IPS-15b (cell line): ENCODE results near the gene ATG13.
"Not testable (repeated sequence)": the region's sequence is repeated elsewhere in the genome, so short reads cannot be mapped to it uniquely, and the experiment has no call there.

Experiments used
- H3K27me3 ChIP-seq: one replicate; pipeline ENCODE4 v1.6.1; 2013; ENCODE audit warnings: low read length; ENCODE audit not compliant: control insufficient read depth, insufficient read depth
- H3K36me3 ChIP-seq: one replicate; pipeline ENCODE4 v1.6.1; 2013; ENCODE audit warnings: low read length; ENCODE audit not compliant: control insufficient read depth, insufficient read depth
- H3K4me1 ChIP-seq: one replicate; pipeline ENCODE4 v1.6.1; 2013; ENCODE audit warnings: mild to moderate bottlenecking, low read length; ENCODE audit not compliant: control insufficient read depth, insufficient read depth
- H3K4me3 ChIP-seq: one replicate; pipeline ENCODE4 v1.5.1; 2013; ENCODE audit warnings: low read depth, low read length
- H3K9ac ChIP-seq: one replicate; pipeline ENCODE4 v1.6.1; 2013; ENCODE audit warnings: low read depth, mild to moderate bottlenecking, low read length
- H3K9me3 ChIP-seq: one replicate; pipeline ENCODE4 v1.6.1; 2013; ENCODE audit warnings: mild to moderate bottlenecking, low read length; ENCODE audit not compliant: control insufficient read depth, insufficient read depth

The ATG13 gene

GRCh38 chr11:46617134-46617971 lies at the start of gene ATG13, which contains the start of gene HARBI1:
TSS of gene ATG13 (plus strand) at chr11:46617553. CDS start at chr11:46644292, 26,739 bp downstream.
TSS of gene HARBI1 (minus strand) at chr11:46617227. CDS start at chr11:46616237, 990 bp downstream.
- H3K9ac ChIP-seq = peak within 1 kb of the TSS; percentile 99
- H3K9me3 ChIP-seq = no peaks in the 10 kb centered on the region
- H3K36me3 ChIP-seq = no peaks in the 10 kb centered on the region
- peak within 1 kb of the TSS; percentile 100 for H3K4me3 ChIP-seq
- H3K27me3 ChIP-seq = no peaks in the 10 kb centered on the region
- H3K4me1 ChIP-seq = peaks cover 4% of the 10 kb centered on the region

DNA sequence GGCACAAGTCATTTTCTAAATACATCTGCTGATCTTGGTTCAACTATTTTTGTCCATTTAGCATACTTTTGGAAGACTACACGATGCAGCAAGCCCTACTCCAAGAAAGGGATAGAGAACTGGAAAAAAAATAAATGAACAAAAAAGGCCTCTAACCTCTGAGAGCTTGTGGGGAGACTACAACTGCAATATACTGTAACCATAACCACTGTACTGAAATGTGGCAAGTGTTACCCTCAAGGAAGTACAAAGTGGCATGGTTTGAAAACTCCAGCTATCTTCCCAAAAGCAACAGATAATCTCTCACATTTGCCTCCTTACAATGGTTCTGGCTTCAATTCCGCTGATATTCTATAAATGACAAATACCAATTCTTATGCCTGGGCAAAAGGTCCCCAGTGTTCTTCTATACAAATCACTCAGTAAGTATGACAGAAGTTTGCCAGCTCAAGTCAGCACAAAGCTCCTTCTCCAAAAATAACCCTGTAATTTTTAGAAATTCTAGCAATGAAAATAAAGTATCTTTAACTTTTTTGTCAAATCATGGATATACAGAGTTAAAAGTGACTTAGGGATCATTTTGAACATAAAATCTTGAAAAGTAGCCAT lies 46.5 kb upstream of the ATG13 start:
- Histone ChIP-seq H3K4me3 (no peak overlapping the region), H3K27me3 (no peaks in the 10 kb centered on the region), H3K9ac (no peak overlapping the region), H3K4me1 (no peaks in the 10 kb centered on the region), H3K9me3 (no peaks in the 10 kb centered on the region), H3K36me3 (peaks cover 2% of the 10 kb centered on the region)

GRCh38 chr11:46574656-46575055 lies 42.7 kb upstream of the ATG13 start:
- no peaks in the 10 kb centered on the region for H3K4me1 ChIP-seq
- H3K9me3 ChIP-seq = no peaks in the 10 kb centered on the region
- no peak overlapping the region for H3K9ac ChIP-seq
- H3K36me3 ChIP-seq = peaks cover 2% of the 10 kb centered on the region
- no peaks in the 10 kb centered on the region for H3K27me3 ChIP-seq
- H3K4me3 ChIP-seq = no peak overlapping the region

- Histone ChIP-seq H3K4me3 (no peak overlapping the region), H3K4me1 (no peaks in the 10 kb centered on the region), H3K9me3 (no peaks in the 10 kb centered on the region), H3K36me3 (peaks cover under 1% of the 10 kb centered on the region), H3K9ac (no peak overlapping the region), H3K27me3 (no peaks in the 10 kb centered on the region)
Observed at GRCh38 chr11:46577058-46577457, 40.3 kb upstream of the ATG13 start.

DNA sequence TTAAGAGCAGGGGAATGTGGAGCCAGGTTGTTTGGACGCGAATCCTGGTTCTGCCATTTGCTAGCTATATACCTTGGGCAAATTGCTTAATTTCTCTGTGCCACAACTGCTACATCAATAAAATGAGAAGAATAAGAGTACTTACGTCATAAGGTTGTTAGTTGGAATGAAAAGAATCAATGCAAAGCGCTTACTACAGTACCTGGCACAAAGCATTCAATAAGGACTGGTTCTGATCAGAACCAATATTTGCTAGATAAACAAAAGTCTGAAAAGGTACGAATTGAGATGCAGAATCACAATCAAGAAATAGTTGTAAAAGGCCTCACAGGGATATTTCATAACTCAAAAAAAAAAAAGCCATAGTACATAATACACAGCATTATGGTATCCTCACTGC lies 34.8 kb upstream of the ATG13 start:
- Histone ChIP-seq H3K9ac (no peak overlapping the region), H3K27me3 (no peaks in the 10 kb centered on the region), H3K4me1 (no peaks in the 10 kb centered on the region), H3K4me3 (no peak overlapping the region), H3K9me3 (no peaks in the 10 kb centered on the region), H3K36me3 (no peaks in the 10 kb centered on the region)

- H3K9ac ChIP-seq, H3K27me3 ChIP-seq, H3K9me3 ChIP-seq, H3K4me3 ChIP-seq, H3K4me1 ChIP-seq, H3K36me3 ChIP-seq: not testable (repeated sequence)
Observed at GRCh38 chr11:46583513-46583912, 33.8 kb upstream of the ATG13 start.

DNA sequence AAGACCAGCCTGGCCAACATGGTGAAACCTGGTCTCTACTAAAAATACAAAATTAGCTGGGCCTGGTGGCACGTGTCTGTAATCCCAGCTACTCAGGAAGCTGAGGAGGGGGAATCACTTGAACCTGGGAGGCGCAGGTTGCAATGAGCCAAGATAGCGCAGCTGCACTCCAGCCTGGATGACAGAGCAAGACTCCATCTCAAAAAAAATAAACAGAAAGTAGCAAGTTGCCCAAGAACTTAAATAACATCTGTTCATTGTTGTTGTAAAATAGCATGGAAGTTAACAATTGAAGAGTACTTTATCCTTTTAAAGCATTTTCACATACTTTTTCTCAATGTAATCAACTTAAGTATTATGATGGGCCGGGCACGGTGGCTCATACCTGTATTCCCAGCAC lies 29.2 kb upstream of the ATG13 start:
- Histone ChIP-seq H3K36me3 (no peaks in the 10 kb centered on the region), H3K4me1 (no peaks in the 10 kb centered on the region), H3K9ac (no peak overlapping the region), H3K27me3 (no peaks in the 10 kb centered on the region), H3K9me3 (no peaks in the 10 kb centered on the region), H3K4me3 (no peak overlapping the region)

DNA sequence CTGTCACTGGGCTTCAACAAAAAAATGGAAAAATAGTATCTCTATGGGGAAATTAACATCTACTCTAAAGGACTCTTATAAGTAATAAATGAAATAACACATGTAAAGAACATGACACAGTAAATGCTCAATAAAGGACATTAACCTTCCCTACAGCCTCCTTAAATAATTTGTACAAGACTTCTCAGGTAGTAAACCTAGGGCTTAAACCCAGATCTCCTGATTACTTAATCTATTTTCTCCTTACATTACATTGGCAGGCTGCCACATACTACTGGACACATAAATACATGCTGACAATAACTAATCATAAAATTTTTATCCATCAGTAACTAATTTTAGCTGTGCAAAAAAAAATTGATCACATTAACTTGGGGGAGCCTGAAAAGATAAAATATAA lies 28.4 kb upstream of the ATG13 start:
- Histone ChIP-seq H3K4me3 (no peak overlapping the region), H3K9ac (no peak overlapping the region), H3K36me3 (no peaks in the 10 kb centered on the region), H3K27me3 (no peaks in the 10 kb centered on the region), H3K9me3 (no peaks in the 10 kb centered on the region), H3K4me1 (no peaks in the 10 kb centered on the region)

DNA sequence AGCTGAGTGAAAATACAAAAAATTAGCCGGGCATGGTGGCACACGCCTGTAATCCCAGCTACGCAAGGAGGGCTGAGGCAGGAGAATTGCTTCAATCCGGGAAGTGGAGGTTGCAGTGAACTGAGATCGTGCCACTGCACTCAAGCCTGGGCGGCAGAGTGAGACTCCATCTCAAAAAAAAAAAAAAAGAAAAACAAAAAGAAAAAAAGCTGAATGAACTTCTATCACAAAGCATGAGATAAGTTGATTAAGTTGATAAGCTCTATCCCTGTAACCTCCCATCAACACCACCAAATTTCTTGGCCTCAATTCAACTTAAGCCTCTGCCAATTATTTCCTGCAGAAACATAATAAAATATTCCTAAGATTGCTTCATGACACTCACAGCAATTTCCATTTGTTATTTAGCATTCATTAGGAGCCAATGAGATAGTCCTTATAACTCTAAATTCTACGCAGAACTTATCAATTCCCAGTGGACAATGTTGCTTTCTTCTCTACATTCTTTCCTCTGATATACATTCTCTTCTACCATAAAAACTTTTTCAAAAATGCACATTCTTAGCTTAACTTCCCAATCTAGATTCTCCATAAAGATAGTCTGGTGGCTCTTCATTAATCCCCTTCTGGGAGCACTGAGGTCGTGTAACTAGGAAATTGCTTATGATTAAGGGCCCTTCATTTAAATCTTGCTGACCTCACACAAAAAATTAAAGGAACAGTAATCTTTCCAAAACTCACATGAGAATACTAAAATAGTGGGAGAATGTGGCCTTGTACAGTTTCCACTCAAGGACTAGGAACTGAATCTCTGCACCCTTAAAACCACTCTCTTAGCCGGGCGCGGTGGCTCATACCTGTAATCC lies 26.4 kb upstream of the ATG13 start:
- Histone ChIP-seq H3K4me1 (peaks cover 6% of the 10 kb centered on the region), H3K27me3 (no peaks in the 10 kb centered on the region), H3K9me3 (no peaks in the 10 kb centered on the region), H3K4me3 (no peak overlapping the region), H3K9ac (no peak overlapping the region), H3K36me3 (no peaks in the 10 kb centered on the region)

DNA sequence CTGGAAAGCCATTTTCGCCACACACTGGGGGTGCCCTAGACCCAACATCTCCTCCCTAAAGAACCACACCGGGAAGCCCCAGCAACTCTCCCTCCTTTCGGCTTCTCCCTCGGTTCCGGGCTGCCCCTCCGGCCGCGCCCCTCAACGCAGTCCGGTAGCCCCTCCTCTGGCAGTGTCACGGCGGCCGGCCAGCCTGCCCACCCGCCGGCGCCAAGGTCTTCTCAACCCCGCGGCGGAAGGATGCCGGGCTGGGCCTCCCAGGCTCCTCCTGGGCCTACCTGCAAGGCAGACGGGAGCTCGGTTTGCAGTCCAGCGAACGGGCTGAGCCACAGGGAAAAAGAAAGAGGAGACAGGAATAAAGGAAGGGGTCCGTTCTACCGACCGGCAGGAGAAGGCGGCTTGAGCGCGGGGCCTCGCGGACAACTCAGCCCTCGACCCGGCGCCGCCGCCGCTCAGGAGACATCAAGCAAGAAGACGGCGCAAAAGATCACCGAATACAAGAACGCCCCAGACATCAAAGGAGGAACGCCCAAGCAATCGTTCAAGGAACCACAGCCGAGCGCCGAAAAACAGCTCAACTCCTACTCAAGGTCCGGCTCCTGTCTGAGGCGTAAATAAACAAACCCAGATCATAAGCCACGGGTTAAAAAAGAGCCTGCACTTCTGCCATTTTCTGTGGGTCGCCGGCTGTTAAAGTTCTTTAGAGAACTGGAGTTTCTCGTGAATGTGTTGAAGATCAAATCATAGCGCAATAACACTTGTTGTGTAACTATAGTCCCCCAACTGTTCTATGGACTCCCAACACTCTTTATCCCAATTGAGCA lies 23.6 kb upstream of the ATG13 start, which contains the start of gene AMBRA1:
Gene AMBRA1, minus strand, starts transcription at position 474 of the 824 bp plus-strand sequence. CDS start 45,643 bp downstream, outside the sequence.
- Histone ChIP-seq H3K4me1 (peaks cover 6% of the 10 kb centered on the region), H3K9ac (peak within 1 kb of the TSS; percentile 82), H3K36me3 (no peaks in the 10 kb centered on the region), H3K9me3 (no peaks in the 10 kb centered on the region), H3K4me3 (peak within 1 kb of the TSS; percentile 92), H3K27me3 (no peaks in the 10 kb centered on the region)

DNA sequence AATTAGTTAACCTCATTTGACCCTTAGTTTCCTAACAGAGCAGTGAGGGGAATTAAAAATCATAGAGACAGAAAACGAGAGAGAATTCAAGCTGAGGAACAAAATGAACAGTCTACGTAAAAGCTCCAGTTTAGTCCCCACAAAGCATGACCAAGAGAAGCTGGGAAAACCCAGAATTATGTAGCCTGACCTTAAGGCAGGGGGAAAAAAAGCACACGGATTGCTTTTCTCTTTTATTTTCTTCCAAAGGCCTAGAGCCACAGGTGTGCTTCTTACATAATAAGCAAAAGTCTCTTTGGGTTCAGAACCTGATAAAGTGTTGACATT lies 23.0 kb upstream of the ATG13 start:
- Histone ChIP-seq H3K9ac (peak overlapping the region; percentile 51), H3K36me3 (no peaks in the 10 kb centered on the region), H3K27me3 (no peaks in the 10 kb centered on the region), H3K9me3 (no peaks in the 10 kb centered on the region), H3K4me3 (peak overlapping the region; percentile 92), H3K4me1 (peaks cover 6% of the 10 kb centered on the region)
